Measurements from ENCODE around the gene TCF12. TPM values are rescaled to one million over a fixed set of nuclear protein-coding genes. Genes with fewer than 3 reads are reported as not detected.

Gene TCF12
- total RNA-seq, 2 experiments from 2014 or later: 76.4 to 78.1 TPM

- Mint-ChIP-seq H3K4me1 (peaks cover 4% of the 10 kb centered on the region), H3K36me3 (peaks cover 4% of the 10 kb centered on the region), H3K4me3 (no peak overlapping the region), H3K27ac (no peak overlapping the region), H3K27me3 (no peaks in the 10 kb centered on the region), H3K9me3 (no peaks in the 10 kb centered on the region)
- POLR2A ChIA-PET: no interaction called here
- ATAC-seq (ENCODE audit: low read depth) (no peak), DNase-seq (no peak)
Measured at GRCh38 chr15:57030011-57030410, 111.6 kb downstream of the TCF12 start.

DNA sequence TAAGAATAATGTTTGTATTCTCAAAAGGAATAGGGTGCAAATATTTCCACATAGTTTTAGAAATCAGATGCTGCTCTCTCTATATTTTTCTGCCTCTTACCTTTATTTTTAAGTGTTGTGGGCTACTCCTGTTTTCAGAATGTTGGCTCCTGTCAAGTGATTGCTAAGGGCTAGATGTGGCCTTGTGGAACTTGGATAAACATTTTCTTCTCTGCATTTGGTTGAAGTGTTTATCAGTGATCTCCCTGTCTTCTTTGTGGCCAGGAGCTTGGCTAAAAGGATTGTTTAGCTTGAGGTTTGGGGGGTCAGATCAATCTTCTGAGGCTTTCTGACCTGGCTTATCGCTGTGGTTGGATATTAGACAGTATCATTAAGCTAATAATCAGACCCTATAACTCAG, 112.6 kb downstream of the TCF12 start:
- Mint-ChIP-seq H3K36me3 (peaks cover 4% of the 10 kb centered on the region), H3K4me1 (peaks cover 7% of the 10 kb centered on the region), H3K27ac (no peak overlapping the region), H3K9me3 (no peaks in the 10 kb centered on the region), H3K4me3 (no peak overlapping the region), H3K27me3 (no peaks in the 10 kb centered on the region)
- POLR2A ChIA-PET: no interaction called here
- no peak for DNase-seq
- no peak for ATAC-seq (ENCODE audit: low read depth)

- Mint-ChIP-seq H3K36me3 (peaks cover 4% of the 10 kb centered on the region), H3K27ac (no peak overlapping the region), H3K4me1 (peaks cover 7% of the 10 kb centered on the region), H3K9me3 (no peaks in the 10 kb centered on the region), H3K4me3 (no peak overlapping the region), H3K27me3 (no peaks in the 10 kb centered on the region)
- DNase-seq: no peak
- POLR2A ChIA-PET: no interaction called here
- ATAC-seq (ENCODE audit: low read depth): no peak
Measured at GRCh38 chr15:57031605-57032004, 113.2 kb downstream of the TCF12 start.

- Mint-ChIP-seq H3K4me1 (peaks cover 12% of the 10 kb centered on the region), H3K27me3 (no peaks in the 10 kb centered on the region), H3K4me3 (no peak overlapping the region), H3K36me3 (peaks cover 5% of the 10 kb centered on the region), H3K9me3 (no peaks in the 10 kb centered on the region), H3K27ac (no peak overlapping the region)
- ATAC-seq (ENCODE audit: low read depth) (no peak), DNase-seq (no peak)
- POLR2A ChIA-PET: no interaction called here
Measured at GRCh38 chr15:57032338-57032737, 113.9 kb downstream of the TCF12 start.

GRCh38 chr15:57033715-57034439, 115.4 kb downstream of the TCF12 start:
- Mint-ChIP-seq H3K4me3 (no peak overlapping the region), H3K9me3 (no peaks in the 10 kb centered on the region), H3K27me3 (no peaks in the 10 kb centered on the region), H3K36me3 (peaks cover 4% of the 10 kb centered on the region), H3K27ac (no peak overlapping the region), H3K4me1 (peaks cover 12% of the 10 kb centered on the region)
- POLR2A ChIA-PET: no interaction called here
- no peak for DNase-seq
- no peak for ATAC-seq (ENCODE audit: low read depth)

GRCh38 chr15:57034613-57035012, 116.2 kb downstream of the TCF12 start:
- Mint-ChIP-seq H3K27ac (no peak overlapping the region), H3K27me3 (no peaks in the 10 kb centered on the region), H3K4me3 (no peak overlapping the region), H3K9me3 (no peaks in the 10 kb centered on the region), H3K36me3 (peaks cover 4% of the 10 kb centered on the region), H3K4me1 (peaks cover 12% of the 10 kb centered on the region)
- POLR2A ChIA-PET: no interaction called here
- ATAC-seq (ENCODE audit: low read depth) (no peak), DNase-seq (no peak)

GRCh38 chr15:57035664-57036063, 117.2 kb downstream of the TCF12 start:
- DNase-seq: no peak
- POLR2A ChIA-PET: no interaction called here
- ATAC-seq (ENCODE audit: low read depth): no peak
- no peak overlapping the region for H3K4me3 Mint-ChIP-seq
- H3K9me3 Mint-ChIP-seq: no peaks in the 10 kb centered on the region
- H3K27me3 Mint-ChIP-seq: no peaks in the 10 kb centered on the region
- peaks cover 10% of the 10 kb centered on the region for H3K4me1 Mint-ChIP-seq
- H3K36me3 Mint-ChIP-seq: peaks cover 4% of the 10 kb centered on the region
- no peak overlapping the region for H3K27ac Mint-ChIP-seq

- H3K36me3 Mint-ChIP-seq: peaks cover 4% of the 10 kb centered on the region
- no peaks in the 10 kb centered on the region for H3K9me3 Mint-ChIP-seq
- no peak overlapping the region for H3K27ac Mint-ChIP-seq
- no peak overlapping the region for H3K4me3 Mint-ChIP-seq
- H3K27me3 Mint-ChIP-seq: no peaks in the 10 kb centered on the region
- DNase-seq: no peak
- peaks cover 10% of the 10 kb centered on the region for H3K4me1 Mint-ChIP-seq
- POLR2A ChIA-PET: no interaction called here
- no peak for ATAC-seq (ENCODE audit: low read depth)
Measured at GRCh38 chr15:57036352-57036751, 117.9 kb downstream of the TCF12 start.

- Mint-ChIP-seq H3K36me3 (peaks cover 4% of the 10 kb centered on the region), H3K9me3 (no peaks in the 10 kb centered on the region), H3K4me1 (peaks cover 8% of the 10 kb centered on the region), H3K4me3 (no peak overlapping the region), H3K27ac (no peak overlapping the region), H3K27me3 (no peaks in the 10 kb centered on the region)
- ATAC-seq (ENCODE audit: low read depth): no peak
- POLR2A ChIA-PET: no interaction called here
- DNase-seq: no peak
Measured at GRCh38 chr15:57037548-57037947, 119.1 kb downstream of the TCF12 start.

DNA sequence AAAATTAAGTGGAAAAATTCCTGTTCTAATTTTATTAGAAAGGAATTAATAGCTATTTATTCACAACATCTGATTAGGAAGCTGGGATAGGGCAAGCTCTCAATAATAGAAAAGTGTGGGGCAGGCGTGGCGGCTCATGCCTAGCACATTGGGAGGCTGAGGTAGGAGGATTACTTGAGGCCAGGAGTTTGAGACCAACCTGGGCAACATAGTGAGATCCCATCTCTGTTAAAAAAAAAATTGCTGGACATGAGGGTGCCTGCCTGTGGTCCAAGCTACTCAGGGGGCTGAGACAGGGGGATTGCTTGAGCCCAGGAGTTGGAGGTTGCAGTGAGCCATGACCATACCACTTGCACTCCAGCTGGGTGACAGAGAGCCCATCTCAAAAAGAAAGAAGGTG, 119.6 kb downstream of the TCF12 start:
- H3K4me3 Mint-ChIP-seq: no peak overlapping the region
- ATAC-seq (ENCODE audit: low read depth) (no peak), DNase-seq (no peak)
- H3K4me1 Mint-ChIP-seq: peaks cover 8% of the 10 kb centered on the region
- H3K36me3 Mint-ChIP-seq: peaks cover 4% of the 10 kb centered on the region
- no peaks in the 10 kb centered on the region for H3K9me3 Mint-ChIP-seq
- H3K27ac Mint-ChIP-seq: no peak overlapping the region
- POLR2A ChIA-PET: no interaction called here
- no peaks in the 10 kb centered on the region for H3K27me3 Mint-ChIP-seq

GRCh38 chr15:57038496-57038895, 120.1 kb downstream of the TCF12 start:
- Mint-ChIP-seq H3K4me3 (no peak overlapping the region), H3K4me1 (peaks cover 8% of the 10 kb centered on the region)
- POLR2A ChIA-PET: no interaction called here

GRCh38 chr15:57041416-57041815, 123.0 kb downstream of the TCF12 start:
- DNase-seq (no peak), ATAC-seq (ENCODE audit: low read depth) (no peak)
- Mint-ChIP-seq H3K27me3 (no peaks in the 10 kb centered on the region), H3K4me3 (no peak overlapping the region), H3K27ac (no peak overlapping the region), H3K4me1 (peaks cover 6% of the 10 kb centered on the region), H3K36me3 (peaks cover 8% of the 10 kb centered on the region), H3K9me3 (no peaks in the 10 kb centered on the region)
- POLR2A ChIA-PET: no interaction called here

More at GRCh38 chr15:57038496-57038895, 120.1 kb downstream of the TCF12 start:
- DNase-seq (no peak), ATAC-seq (ENCODE audit: low read depth) (no peak)
- no peaks in the 10 kb centered on the region for H3K9me3 Mint-ChIP-seq
- no peaks in the 10 kb centered on the region for H3K27me3 Mint-ChIP-seq
- H3K36me3 Mint-ChIP-seq: peaks cover 4% of the 10 kb centered on the region
- no peak overlapping the region for H3K27ac Mint-ChIP-seq

- Mint-ChIP-seq H3K9me3 (no peaks in the 10 kb centered on the region), H3K36me3 (peaks cover 11% of the 10 kb centered on the region), H3K4me3 (no peak overlapping the region), H3K27me3 (no peaks in the 10 kb centered on the region), H3K27ac (no peak overlapping the region), H3K4me1 (no peaks in the 10 kb centered on the region)
- POLR2A ChIA-PET: no interaction called here
- ATAC-seq (ENCODE audit: low read depth) (no peak), DNase-seq (no peak)
Measured at GRCh38 chr15:57044072-57044702, 125.7 kb downstream of the TCF12 start.

DNA sequence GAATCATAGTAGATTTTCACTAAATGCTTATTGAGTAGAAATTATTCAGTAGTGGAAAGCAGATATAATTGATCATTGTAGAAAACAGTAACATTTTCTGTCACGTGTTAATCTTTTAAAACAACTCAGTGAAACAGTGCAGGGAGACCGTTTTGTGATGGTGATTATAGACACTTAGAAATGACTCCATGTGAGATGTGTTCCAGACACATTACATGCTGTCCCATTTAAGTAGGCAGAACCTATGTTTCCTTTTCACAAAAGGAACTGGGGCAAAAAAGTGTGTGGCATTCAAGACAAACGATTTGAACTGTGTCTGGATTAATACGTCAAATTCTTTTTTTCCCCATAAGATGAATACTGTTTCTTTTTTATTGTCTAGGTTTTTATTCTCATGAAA, 126.5 kb downstream of the TCF12 start:
- no peaks in the 10 kb centered on the region for H3K9me3 Mint-ChIP-seq
- ATAC-seq (ENCODE audit: low read depth) (no peak), DNase-seq (no peak)
- no peak overlapping the region for H3K4me3 Mint-ChIP-seq
- H3K27me3 Mint-ChIP-seq: no peaks in the 10 kb centered on the region
- no peaks in the 10 kb centered on the region for H3K4me1 Mint-ChIP-seq
- POLR2A ChIA-PET: no interaction called here
- peaks cover 14% of the 10 kb centered on the region for H3K36me3 Mint-ChIP-seq
- no peak overlapping the region for H3K27ac Mint-ChIP-seq

All from activated naive CD8-positive, alpha-beta T cell treated with anti-CD3 and anti-CD28 coated beads, Interleukin-2, amount 10 ng/mL, durations not matched to agents 7 days and 5 days (primary cell).